ENCODE measurements around the gene NUCKS1.
A peak's percentile ranks its signal among the peaks of the same experiment; 100 is the strongest.

NUCKS1 gene

GRCh38 chr1:205678286-205679111, 71.5 kb downstream of the NUCKS1 start:
- peak overlapping the region; percentile 80 for H3K4me3 ChIP-seq (ENCODE audit: low read depth, low read length)
- no peak for TF ChIP-seq CTCF (IDR thresholded peaks at IDR 0.05; ENCODE audit: control insufficient read depth, extremely low read depth, insufficient read depth)
- DNase-seq (ENCODE audit: low read depth), result no peak

- H3K4me3 ChIP-seq (ENCODE audit: low read depth, low read length), result peak overlapping the region; percentile 14
- DNase-seq (ENCODE audit: low read depth), result peak; percentile 83
- TF ChIP-seq CTCF (IDR thresholded peaks at IDR 0.05; ENCODE audit: control insufficient read depth, extremely low read depth, insufficient read depth), result no peak
Observed at GRCh38 chr1:205677167-205677566, 72.8 kb downstream of the NUCKS1 start.

GRCh38 chr1:205676597-205676996, 73.4 kb downstream of the NUCKS1 start:
- peak overlapping the region; percentile 14; the same call in 1 of the 2 replicates for H3K4me3 ChIP-seq (ENCODE audit: low read depth, low read length)
- no peak for DNase-seq (ENCODE audit: low read depth)
- TF ChIP-seq CTCF (IDR thresholded peaks at IDR 0.05; ENCODE audit: control insufficient read depth, extremely low read depth, insufficient read depth), result no peak

- TF ChIP-seq CTCF (IDR thresholded peaks at IDR 0.05; ENCODE audit: control insufficient read depth, extremely low read depth, insufficient read depth), result no peak
- DNase-seq (ENCODE audit: low read depth), result no peak
- no peak overlapping the region for H3K4me3 ChIP-seq (ENCODE audit: low read depth, low read length)
Observed at GRCh38 chr1:205676002-205676401, 74.0 kb downstream of the NUCKS1 start.

- TF ChIP-seq CTCF (IDR thresholded peaks at IDR 0.05; ENCODE audit: control insufficient read depth, extremely low read depth, insufficient read depth), result no peak
- no peak for DNase-seq (ENCODE audit: low read depth)
- no peak overlapping the region for H3K4me3 ChIP-seq (ENCODE audit: low read depth, low read length)
Observed at GRCh38 chr1:205675247-205675646, 74.7 kb downstream of the NUCKS1 start.

GRCh38 chr1:205672970-205673369, 77.0 kb downstream of the NUCKS1 start:
- DNase-seq (ENCODE audit: low read depth), result no peak
- no peak overlapping the region for H3K4me3 ChIP-seq (ENCODE audit: low read depth, low read length)
- TF ChIP-seq CTCF (IDR thresholded peaks at IDR 0.05; ENCODE audit: control insufficient read depth, extremely low read depth, insufficient read depth), result no peak

All from LNCaP clone FGC (cell line).